Measurements from ENCODE around the gene TMEFF1.

The TMEFF1 gene

DNA sequence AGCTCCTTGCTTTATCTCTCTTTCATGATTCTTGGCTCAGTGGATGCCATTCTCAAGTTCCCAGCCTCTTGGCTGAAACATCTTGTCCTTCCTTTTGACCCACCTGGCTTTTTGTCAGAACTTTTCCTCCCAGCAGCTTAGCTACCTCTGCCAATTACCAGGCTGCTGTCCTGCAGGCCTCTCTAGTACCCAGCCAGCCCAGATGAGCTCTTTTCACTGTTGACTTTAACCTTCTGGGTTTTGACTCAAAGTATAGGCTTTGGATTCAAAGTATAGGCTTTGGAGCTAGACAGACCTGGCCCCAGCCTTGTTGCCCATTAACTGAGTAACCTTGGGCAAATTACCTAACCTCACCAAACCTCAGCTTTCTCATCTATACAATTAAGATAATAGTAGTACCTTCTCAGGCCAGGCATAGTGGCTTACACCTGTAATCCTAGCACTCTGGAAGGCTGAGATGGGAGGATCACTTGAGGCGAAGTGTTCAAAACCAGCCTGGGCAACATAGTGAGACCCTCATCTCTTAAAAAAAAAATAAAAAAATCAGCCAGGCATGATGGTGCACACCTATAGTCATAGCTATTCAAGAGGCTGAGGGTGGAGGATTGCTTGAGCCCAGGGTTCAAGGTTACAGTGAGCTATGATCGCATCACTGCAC, 6.6 kb upstream of the TMEFF1 start:
- Histone ChIP-seq H3K79me2 (ENCODE audit: control insufficient read depth, low read length) (no peaks in the 10 kb centered on the region), H3K4me3 (ENCODE audit: low read length) (no peak overlapping the region), H4K20me1 (ENCODE audit: control insufficient read depth, insufficient read depth, low read depth, low read length) (no peaks in the 10 kb centered on the region), H3K9me2 (replicated peaks; ENCODE audit: control insufficient read depth, low read length) (no peaks in the 10 kb centered on the region), H3F3A (ENCODE audit: control insufficient read depth, insufficient read depth) (no peaks in the 10 kb centered on the region), H3K4me2 (ENCODE audit: low read length) (no peak overlapping the region), H3K27ac (ENCODE audit: low read depth, low read length) (no peak overlapping the region), H3K9me3 (ENCODE audit: control insufficient read depth, insufficient read depth, low read length) (no peaks in the 10 kb centered on the region), H3K36me3 (ENCODE audit: control insufficient read depth, low read length) (no peaks in the 10 kb centered on the region), H3K27me3 (ENCODE audit: control insufficient read depth, low read length) (peaks cover 4% of the 10 kb centered on the region), H3K4me1 (ENCODE audit: control insufficient read depth, low read length) (no peaks in the 10 kb centered on the region)
- no peak for TF ChIP-seq EZH2phosphoT487 (IDR thresholded peaks at IDR 0.05; ENCODE audit: borderline replicate concordance, low read length)
- TF ChIP-seq, protein P1, sequence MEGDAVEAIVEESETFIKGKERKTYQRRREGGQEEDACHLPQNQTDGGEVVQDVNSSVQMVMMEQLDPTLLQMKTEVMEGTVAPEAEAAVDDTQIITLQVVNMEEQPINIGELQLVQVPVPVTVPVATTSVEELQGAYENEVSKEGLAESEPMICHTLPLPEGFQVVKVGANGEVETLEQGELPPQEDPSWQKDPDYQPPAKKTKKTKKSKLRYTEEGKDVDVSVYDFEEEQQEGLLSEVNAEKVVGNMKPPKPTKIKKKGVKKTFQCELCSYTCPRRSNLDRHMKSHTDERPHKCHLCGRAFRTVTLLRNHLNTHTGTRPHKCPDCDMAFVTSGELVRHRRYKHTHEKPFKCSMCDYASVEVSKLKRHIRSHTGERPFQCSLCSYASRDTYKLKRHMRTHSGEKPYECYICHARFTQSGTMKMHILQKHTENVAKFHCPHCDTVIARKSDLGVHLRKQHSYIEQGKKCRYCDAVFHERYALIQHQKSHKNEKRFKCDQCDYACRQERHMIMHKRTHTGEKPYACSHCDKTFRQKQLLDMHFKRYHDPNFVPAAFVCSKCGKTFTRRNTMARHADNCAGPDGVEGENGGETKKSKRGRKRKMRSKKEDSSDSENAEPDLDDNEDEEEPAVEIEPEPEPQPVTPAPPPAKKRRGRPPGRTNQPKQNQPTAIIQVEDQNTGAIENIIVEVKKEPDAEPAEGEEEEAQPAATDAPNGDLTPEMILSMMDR (IDR thresholded peaks at IDR 0.05; ENCODE audit: low read depth, low read length, poor library complexity, severe bottlenecking) = no peak

DNA sequence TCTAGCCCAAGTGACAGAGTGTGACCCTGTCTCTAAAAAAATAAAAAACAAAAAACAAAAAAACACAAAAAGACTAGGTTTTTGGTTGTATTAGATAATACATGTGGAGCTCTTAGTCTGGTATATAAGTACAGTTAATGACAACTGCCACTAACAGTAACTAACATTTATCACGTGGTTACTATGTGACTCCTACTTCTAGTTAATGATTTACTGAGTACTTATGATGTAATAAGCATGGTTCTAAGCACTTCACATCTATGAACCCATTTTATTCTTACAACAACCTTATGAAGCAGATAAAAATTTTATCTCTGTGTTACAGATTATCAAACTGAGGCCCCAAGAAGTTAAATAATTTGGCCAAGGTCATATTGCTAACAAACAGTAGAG, 6.1 kb upstream of the TMEFF1 start:
- TF ChIP-seq, protein P1 (IDR thresholded peaks at IDR 0.05; ENCODE audit: low read depth, low read length, poor library complexity, severe bottlenecking) = no peak
- TF ChIP-seq EZH2phosphoT487 (IDR thresholded peaks at IDR 0.05; ENCODE audit: borderline replicate concordance, low read length) = no peak
- no peaks in the 10 kb centered on the region for H3K79me2 ChIP-seq (ENCODE audit: control insufficient read depth, low read length)
- no peak overlapping the region for H3K4me3 ChIP-seq (ENCODE audit: low read length)
- H3K27me3 ChIP-seq (ENCODE audit: control insufficient read depth, low read length) = peaks cover 9% of the 10 kb centered on the region
- H3F3A ChIP-seq (ENCODE audit: control insufficient read depth, insufficient read depth) = no peaks in the 10 kb centered on the region
- no peaks in the 10 kb centered on the region for H4K20me1 ChIP-seq (ENCODE audit: control insufficient read depth, insufficient read depth, low read depth, low read length)
- H3K36me3 ChIP-seq (ENCODE audit: control insufficient read depth, low read length) = no peaks in the 10 kb centered on the region
- no peaks in the 10 kb centered on the region for H3K9me2 ChIP-seq (replicated peaks; ENCODE audit: control insufficient read depth, low read length)
- H3K4me2 ChIP-seq (ENCODE audit: low read length) = no peak overlapping the region
- H3K27ac ChIP-seq (ENCODE audit: low read depth, low read length) = no peak overlapping the region
- no peaks in the 10 kb centered on the region for H3K9me3 ChIP-seq (ENCODE audit: control insufficient read depth, insufficient read depth, low read length)
- H3K4me1 ChIP-seq (ENCODE audit: control insufficient read depth, low read length) = no peaks in the 10 kb centered on the region

DNA sequence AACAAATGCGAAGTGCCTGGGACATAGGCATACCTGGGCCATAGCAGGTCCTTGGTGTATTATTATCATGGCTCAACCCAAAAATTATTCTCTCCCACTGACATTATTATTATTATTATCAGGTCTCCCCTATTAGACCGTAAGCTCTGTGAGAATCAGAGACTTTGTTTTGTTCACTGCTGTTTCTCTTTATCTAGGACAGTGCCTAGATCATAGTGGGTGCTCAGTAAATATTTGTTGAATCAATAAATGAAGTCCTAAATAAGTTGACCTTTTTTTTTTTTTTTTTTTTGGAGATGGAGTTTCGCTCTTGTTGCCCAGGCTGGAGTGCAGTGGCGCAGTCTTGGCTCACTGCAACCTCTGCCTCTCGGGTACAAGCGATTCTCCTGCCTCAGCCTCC, 4.9 kb upstream of the TMEFF1 start:
- Histone ChIP-seq H3K27ac (ENCODE audit: low read depth, low read length) (no peak overlapping the region), H4K20me1 (ENCODE audit: control insufficient read depth, insufficient read depth, low read depth, low read length) (no peaks in the 10 kb centered on the region), H3K79me2 (ENCODE audit: control insufficient read depth, low read length) (no peaks in the 10 kb centered on the region), H3K4me1 (ENCODE audit: control insufficient read depth, low read length) (peaks cover 7% of the 10 kb centered on the region), H3K4me2 (ENCODE audit: low read length) (no peak overlapping the region), H3F3A (ENCODE audit: control insufficient read depth, insufficient read depth) (no peaks in the 10 kb centered on the region), H3K4me3 (ENCODE audit: low read length) (no peak overlapping the region), H3K9me3 (ENCODE audit: control insufficient read depth, insufficient read depth, low read length) (no peaks in the 10 kb centered on the region), H3K9me2 (replicated peaks; ENCODE audit: control insufficient read depth, low read length) (no peaks in the 10 kb centered on the region), H3K36me3 (ENCODE audit: control insufficient read depth, low read length) (no peaks in the 10 kb centered on the region), H3K27me3 (ENCODE audit: control insufficient read depth, low read length) (peaks cover 17% of the 10 kb centered on the region)
- TF ChIP-seq EZH2phosphoT487 (IDR thresholded peaks at IDR 0.05; ENCODE audit: borderline replicate concordance, low read length) = no peak
- TF ChIP-seq, protein P1 (IDR thresholded peaks at IDR 0.05; ENCODE audit: low read depth, low read length, poor library complexity, severe bottlenecking) = no peak
